HG03520 (cell line): ENCODE measurements around the gene SRF.
A peak's percentile ranks its signal among the peaks of the same experiment; 100 is the strongest.

ENCODE experiments used
- ATAC-seq: cut with Tn5 transposase; IDR thresholded peaks from one replicate; pipeline ENCODE4 v1.9.1; 2021; ENCODE audit warnings: mild to moderate bottlenecking, moderate library complexity; ENCODE audit not compliant: unreplicated experiment

The SRF gene

DNA sequence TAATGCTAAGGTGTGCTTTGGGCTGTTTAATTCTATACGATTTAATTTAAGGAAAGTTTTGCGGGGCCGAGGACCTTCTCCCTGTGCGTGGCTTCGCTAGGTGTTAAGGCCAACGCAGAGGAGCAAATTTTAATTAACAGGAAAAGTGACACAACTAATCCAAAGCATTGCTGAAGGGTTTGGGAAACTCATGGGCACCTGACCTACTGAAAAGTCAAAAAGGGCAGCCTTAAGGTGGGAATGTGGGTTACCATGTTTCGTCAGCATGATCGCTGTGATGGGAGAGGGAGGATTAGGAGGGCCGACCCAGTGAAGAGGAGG, 10.5 kb downstream of the SRF start:
- ATAC-seq = no peak

DNA sequence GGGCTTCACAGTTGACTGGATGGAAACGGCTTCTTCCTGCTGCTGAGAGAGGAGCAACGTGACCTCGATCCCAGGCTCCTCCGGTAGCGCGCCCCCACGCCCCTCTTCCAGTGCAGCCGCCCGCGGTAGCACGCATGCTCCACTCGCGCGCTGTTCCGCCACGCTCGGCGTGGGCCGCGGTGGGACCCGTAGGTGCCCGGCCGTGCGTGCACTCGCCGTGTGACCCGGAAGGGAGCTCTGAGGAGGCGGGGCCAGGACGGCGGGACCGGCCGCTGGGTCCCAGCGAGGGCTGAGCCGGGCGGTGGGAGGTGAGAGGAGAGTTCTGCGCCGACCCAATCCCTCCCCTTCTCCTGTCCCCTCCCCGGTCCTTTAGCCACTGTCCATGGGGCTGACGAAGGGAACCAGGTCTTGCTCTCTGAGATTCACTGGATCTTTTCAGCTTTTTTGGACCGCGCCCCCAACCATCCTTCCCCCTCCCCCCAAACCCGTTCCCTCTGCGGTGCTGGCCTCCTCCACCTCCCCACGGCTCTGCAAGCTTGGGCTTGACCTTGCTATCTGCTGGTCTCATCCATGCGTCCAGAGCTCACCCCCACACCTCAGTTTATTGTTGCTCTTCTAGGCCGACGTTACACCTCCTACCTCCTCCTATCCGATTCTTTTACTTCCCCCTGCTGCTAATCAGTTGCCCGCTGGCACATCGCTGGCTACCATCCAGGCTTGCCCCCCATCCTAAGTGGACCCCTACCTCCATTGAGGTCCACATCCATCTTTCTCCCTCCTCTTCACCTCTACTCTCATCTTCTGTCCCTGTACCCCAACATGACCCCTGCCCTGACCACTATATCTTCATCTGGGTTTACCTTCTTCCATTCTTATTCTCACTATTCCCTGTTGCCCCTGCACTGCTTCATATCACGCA, 11.1 kb downstream of the SRF start, which contains the start of gene CUL9:
Gene CUL9, plus strand, starts transcription at position 255 of the 919 bp plus-strand sequence. CDS start 2,115 bp downstream, outside the sequence.
- peak; percentile 90 for ATAC-seq

DNA sequence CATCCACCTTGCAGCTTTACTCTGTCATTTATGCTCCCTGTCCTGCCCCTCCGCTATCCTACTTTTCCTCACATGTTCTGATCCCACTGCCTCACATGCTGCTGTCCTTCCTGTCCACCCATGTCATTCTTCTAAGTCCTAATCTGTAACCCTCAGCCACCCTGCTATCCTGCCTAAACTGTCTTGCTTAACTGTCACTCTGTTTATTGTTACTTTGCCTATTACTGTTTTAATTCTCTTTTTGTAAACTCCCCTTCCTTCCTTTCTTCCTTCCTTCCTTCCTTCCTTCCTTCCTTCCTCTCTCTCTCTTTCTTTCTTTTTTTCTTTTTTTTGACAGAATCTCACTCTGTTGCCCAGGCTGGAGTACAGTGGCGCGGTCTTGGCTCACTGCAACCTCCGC, 12.4 kb downstream of the SRF start:
- ATAC-seq = no peak

DNA sequence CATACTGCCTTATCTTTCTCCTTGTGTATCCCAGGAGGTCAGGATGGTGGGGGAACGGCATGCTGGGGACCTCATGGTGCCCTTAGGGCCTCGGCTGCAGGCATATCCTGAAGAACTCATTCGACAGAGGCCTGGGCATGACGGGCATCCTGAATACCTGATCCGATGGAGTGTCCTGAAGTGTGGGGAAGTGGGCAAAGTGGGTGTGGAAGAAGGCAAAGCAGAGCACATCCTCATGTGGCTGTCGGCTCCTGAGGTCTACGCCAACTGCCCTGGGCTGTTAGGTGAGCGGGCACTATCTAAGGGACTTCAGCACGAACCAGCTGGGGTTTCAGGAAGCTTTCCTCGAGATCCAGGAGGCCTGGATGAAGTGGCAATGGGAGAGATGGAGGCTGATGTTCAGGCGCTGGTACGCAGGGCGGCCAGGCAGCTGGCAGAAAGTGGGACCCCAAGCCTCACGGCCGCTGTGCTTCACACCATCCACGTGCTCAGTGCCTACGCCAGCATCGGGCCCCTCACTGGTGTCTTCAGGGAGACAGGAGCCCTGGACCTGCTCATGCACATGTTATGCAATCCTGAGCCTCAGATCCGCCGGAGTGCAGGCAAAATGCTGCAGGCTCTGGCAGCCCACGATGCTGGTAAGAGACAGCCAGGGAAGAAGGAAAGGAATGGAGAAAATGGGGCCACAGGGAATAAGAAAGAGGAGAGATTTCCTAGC, 13.4 kb downstream of the SRF start:
- no peak for ATAC-seq

DNA sequence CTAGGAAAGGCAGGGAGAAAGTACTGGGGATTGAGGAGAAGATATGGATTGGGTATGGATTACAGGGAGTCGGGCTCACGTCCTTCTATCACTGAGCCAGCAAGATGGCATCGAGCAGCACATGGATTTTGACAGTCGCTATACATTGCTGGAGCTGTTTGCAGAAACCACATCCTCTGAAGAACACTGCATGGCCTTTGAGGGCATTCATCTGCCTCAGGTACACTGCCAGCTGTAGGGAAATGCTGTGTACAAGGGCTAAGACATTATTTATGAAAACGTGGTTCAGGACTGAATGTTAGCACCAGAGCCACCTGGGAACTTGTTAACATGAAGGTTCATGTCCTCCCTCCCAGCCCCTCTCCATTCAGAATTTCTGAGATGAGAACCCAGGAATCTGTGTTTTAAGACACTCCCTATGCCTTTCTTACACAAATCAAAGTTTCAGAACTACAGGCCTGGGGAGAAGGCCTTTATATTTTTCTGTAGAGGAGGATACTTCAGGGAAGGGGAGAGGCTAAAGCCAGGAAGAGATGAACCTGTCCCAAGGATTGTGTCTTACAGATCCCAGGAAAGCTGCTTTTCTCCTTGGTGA, 14.4 kb downstream of the SRF start:
- no peak for ATAC-seq

DNA sequence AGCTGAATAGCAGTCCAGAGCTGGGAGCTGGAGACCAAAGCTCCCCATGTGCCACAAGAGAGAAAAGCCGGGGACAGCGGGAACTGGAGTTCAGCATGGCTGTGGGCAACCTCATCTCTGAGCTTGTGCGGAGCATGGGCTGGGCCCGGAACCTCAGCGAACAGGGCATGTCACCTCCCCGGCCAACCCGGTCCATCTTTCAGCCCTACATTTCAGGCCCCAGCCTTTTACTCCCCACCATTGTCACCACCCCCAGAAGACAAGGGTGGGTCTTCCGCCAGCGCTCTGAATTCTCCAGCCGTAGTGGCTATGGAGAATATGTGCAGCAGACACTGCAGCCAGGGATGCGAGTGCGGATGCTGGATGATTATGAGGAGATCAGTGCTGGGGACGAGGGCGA, 14.9 kb downstream of the SRF start:
- no peak for ATAC-seq

DNA sequence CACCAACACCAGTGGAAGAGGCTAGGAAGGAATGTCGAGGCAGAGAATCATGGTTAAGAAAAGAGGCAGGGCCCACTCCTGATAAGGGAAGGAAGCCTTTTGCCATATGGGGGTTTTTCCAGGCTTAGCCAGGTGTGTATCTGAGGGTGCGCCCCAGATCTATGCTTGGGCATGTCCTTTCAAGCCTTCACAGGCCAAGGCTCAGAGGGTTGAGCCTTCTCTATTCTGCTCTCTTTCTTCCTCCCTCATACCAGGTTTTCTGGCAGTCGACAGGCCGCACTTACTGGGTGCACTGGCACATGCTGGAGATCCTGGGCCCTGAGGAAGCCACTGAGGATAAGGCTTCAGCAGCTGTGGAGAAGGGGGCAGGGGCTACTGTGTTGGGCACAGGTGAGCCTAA, 15.6 kb downstream of the SRF start:
- no peak for ATAC-seq

DNA sequence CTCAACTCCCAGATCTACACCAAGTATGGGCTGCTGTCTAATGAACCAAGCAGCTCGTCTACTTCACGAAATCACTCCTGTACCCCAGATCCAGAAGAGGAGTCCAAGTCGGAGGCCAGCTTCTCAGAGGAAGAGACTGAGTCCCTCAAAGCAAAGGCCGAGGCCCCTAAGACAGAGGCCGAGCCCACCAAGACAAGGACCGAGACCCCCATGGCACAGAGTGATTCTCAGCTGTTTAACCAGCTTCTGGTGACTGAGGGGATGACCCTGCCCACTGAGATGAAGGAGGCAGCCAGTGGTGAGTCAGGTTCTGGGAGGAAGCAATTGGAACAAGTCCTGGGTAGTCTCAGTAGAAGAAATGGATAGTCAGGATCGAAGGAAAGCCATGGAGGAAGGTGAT, 16.8 kb downstream of the SRF start:
- no peak for ATAC-seq

DNA sequence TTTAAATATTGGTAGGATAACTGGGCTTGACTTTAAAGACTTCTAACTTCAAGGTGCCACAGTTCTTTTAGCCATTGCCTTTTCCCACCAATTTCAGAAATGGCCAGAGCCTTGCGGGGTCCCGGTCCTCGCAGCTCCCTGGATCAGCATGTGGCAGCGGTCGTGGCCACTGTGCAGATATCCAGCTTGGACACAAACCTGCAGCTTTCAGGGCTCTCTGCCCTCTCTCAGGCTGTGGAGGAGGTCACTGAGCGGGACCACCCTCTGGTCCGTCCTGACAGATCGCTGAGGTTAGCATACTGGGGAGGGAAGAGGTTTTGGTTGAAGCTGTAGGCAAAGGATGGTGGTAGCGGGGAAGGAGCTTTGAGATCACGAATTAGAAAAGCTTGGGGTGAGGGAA, 17.4 kb downstream of the SRF start:
- no peak for ATAC-seq

DNA sequence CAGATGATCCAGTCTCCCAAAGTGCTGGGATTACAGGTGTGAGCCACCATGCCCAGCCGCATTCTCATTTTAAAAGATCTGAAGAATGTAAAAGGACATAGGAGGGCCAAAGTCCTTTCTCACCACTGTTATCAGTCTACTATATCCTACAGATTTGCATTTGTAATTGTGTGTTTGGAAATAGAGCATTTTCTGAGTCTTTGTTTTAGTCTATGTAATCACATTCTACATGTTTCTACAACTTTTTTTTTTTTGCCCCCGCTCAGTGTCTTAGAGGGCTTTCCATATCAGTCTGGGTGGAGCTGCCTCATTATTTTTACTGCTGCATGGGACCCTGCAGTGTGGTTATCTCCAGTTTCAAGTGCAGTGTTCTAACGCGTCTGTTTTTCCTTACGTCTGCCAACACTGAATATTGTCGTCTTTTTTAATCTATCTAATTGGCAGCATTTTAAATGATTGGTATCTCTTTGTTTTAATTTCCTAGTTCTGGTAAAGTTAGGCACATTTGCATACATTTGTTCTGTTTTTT, 18.8 kb downstream of the SRF start:
- ATAC-seq = no peak

DNA sequence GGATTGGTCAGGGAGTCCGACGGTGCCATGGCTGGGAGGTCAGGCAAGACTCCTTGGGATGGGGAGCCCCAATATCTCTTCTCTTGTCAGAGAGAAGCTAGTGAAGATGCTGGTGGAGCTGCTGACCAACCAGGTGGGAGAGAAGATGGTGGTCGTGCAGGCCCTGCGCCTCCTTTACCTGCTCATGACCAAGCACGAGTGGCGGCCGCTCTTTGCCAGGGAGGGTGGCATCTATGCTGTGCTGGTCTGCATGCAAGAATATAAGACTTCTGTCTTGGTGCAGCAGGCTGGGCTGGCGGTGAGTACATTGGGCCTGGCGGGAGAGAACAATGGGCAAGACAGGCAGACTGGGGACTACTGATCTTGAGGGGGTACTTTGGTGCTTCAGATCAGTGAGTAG, 21.8 kb downstream of the SRF start:
- ATAC-seq = no peak

DNA sequence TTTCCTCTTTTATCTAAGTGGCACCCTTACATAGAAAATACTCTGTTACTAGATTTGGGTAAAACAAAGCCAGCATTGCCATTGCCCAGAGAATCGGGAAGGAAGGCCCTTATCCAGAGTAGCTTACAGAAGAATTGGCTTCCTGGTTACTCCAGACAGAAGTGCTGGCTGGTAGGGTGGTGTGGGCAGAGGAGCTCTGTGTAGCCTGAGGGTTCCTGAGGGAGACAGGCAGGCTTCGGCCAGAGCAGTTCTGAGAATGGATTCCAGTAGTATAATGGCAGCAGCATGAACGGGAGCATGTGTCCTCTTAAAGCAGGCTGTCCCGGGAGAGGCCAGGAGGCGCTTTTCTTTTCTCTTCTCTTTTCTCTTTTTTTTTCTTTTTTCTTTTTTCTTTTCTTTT, 22.9 kb downstream of the SRF start:
- no peak for ATAC-seq

DNA sequence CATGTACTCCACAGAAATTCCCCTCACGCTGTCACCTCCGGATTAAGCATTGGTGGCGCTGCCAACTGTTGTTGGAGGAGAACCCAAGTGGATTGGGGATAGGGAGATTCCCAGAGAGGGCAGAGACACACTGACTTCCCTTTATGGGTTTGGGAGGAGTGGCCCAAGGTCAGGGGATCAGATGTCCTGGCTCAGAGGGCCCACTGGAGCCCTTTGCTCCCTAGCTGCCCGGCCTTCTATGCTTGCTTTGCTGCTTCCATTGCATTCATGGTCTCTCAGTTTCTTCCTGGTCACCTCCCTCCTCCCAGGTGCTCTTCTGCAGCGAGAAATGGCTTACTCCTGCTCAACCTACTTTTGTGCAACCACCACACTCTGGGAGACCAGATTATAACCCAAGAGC, 25.3 kb downstream of the SRF start:
- no peak for ATAC-seq

DNA sequence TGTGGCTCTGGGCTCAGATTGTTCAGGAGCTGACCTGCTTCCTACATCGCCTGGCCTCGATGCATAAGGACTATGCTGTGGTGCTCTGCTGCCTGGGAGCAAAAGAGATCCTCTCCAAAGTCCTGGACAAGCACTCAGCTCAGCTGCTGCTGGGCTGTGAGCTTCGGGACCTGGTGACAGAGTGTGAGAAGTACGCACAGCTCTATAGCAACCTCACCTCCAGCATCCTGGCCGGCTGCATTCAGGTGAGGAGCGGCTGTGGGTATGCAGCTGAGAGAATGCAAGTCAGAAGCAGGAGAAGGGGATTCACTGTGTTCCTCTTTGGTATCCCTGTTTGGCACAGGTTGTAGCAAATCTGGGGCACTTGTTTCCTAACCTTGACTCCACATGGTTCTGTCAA, 28.8 kb downstream of the SRF start:
- no peak for ATAC-seq

DNA sequence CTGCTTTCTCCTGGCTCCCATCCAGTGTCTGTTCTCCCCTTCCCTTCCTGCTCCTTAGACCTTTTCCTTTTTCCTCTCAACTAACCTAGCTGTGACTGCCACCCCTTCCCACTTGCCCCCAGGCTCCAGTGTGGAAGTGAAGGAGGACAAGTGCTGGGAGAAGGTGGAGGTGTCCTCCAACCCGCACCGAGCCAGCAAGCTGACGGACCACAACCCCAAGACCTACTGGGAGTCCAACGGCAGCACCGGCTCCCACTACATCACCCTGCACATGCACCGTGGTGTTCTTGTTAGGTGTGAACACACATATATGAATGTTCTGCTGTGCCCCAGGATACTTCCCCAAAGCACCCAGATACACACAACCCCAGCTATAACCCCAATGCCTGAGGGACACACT, 29.5 kb downstream of the SRF start:
- no peak for ATAC-seq

DNA sequence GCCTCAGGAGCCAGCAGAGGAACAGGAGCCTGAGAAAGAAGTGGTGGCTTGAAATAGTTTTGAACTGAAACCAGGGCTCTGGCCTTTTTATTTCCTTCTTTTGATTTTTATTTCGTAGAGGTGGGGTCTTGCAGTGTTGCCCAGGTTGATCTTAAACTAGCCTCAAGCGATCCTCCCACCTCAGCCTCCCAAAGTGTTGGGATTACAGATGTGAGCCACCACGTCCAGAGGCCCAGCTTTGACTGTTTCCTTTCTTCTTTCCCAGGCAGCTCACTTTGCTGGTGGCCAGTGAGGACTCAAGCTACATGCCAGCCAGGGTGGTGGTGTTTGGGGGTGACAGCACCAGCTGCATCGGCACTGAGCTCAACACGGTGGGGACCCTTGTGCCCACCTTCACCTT, 31.4 kb downstream of the SRF start:
- no peak for ATAC-seq

DNA sequence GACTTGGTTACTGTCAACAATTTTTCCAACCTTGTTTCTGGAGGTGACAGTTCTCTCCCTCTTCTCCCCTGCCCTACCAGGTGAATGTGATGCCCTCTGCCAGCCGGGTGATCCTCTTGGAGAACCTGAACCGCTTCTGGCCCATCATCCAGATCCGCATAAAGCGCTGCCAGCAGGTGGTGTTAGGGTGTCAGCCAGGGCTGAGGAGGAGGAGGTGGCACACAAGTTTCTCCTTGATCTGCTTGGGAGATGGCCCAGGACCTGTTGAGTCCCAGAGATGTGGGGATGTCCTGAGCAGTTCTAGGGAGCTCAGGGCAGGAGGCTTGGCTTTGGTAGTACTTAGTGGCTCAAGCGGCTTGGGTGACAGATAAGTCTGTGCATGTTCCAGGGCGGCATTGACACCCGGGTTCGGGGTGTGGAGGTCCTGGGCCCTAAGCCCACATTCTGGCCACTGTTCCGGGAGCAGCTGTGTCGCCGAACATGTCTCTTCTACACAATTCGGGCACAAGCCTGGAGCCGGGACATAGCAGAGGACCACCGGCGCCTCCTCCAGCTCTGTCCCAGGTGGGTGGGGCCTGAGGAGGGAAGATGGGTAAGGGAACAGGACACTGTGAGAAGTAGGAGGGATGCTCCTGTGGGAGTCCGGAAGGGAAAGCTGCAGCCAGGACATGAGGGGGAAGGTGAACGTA, 32.1 kb downstream of the SRF start:
- ATAC-seq = no peak

DNA sequence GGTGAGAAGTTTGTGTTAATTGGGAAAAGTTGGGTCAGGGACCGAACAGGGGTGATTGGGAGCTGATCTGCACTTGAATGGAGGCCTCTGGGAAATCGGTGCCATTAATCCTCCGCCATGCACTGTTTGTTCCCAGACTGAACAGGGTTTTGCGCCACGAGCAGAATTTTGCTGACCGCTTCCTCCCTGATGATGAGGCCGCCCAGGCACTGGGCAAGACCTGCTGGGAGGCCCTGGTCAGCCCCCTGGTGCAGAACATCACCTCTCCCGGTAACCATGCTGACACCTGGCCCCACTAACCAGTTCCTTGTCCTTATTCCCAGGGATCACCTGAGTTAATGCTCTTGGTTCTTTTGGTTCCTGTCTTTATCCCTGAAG, 32.6 kb downstream of the SRF start:
- ATAC-seq = no peak

DNA sequence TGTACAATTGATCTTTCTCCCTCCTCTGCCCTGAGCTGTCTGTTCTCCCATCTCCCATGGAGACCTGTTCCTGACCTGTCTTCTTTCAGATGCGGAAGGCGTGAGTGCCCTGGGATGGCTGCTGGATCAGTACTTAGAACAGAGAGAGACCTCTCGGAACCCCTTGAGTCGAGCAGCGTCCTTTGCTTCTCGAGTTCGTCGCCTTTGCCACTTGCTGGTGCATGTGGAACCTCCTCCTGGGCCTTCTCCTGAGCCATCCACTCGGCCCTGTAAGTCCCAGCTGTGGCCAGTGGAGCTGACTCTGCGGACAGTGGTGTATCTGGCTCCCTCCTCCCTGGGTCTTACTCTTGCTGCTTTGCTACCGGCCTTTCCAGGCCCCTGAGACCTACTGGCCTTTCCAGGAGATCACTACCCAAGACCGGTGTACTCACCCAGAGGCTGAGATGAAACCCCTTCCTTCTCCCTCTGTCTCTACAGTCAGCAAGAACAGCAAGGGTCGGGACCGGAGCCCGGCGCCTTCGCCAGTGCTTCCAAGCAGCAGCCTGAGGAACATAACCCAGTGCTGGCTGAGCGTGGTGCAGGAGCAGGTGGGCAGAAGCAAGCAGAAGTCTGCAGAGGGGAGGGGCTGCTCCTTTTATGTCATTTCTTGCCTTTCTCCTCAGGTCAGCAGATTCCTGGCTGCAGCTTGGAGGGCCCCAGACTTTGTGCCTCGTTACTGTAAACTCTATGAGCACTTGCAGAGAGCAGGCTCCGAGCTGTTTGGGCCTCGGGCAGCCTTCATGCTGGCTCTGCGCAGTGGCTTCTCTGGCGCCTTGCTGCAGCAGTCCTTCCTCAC, 33.4 kb downstream of the SRF start:
- no peak for ATAC-seq

DNA sequence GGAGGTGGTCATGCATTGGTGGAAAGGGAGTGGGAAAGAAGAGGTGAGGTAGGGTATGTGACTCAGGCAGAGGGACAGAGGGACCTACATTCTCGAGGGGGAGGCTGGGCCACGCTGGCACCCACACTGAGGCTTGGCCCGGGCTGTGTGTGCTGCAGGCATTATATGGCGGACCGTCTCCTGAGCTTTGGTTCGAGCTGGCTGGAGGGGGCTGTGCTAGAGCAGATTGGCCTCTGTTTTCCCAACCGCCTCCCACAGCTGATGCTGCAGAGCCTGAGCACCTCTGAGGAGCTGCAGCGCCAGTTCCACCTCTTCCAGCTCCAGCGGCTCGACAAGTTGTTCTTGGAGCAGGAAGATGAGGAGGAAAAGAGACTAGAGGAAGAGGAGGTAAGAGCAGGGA, 34.8 kb downstream of the SRF start:
- ATAC-seq = no peak
